Measurements from ENCODE around the gene TM9SF1. TPM values are rescaled to one million over a fixed set of nuclear protein-coding genes. Genes with fewer than 3 reads are reported as not detected.

The TM9SF1 gene
- total and polyA plus RNA-seq, 7 donors: 7.9 to 37.2 (median 33.5) TPM

DNA sequence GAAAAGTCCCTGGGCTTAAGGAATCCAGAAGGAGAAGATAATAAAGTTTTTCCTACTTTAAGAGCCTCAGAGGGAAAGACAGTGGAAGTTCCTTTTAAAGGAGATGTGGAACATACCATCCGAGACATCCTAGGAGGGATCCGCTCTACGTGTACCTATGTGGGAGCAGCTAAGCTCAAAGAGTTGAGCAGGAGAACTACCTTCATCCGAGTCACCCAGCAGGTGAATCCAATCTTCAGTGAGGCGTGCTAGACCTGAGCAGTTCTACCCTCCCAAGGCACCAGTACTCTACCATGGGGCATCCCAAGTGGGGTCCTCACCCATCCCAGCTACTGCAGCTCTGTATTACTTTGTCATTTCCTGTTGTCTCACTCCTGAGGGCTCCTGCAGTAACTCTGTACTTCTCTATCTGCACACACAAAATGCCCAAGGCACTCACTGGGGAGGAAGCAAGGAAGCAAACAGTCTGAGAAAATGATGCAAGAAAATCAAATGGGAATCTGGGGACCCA lies 43.3 kb upstream of the TM9SF1 start:
- intact Hi-C loops (cut with DNase I): no loop called here
- H3K4me3 ChIP-seq: no peak overlapping the region
- no peak overlapping the region for H3K27ac ChIP-seq
- peaks cover 0 to 52% (median 44%) of the 10 kb centered on the region in 4 donors for H3K4me1 ChIP-seq
- no peak for DNase-seq
- no peaks in the 10 kb centered on the region for H3K27me3 ChIP-seq
- WGBS, 2 donors: 93 to 94% methylated on average over 5 of the region's 5 CpGs
- TF ChIP-seq POLR2AphosphoS5 (IDR thresholded peaks at IDR 0.05) (no peak), EP300 (IDR thresholded peaks at IDR 0.05) (no peak), POLR2A (IDR thresholded peaks at IDR 0.05) (no peak)
- TF ChIP-seq, protein P1, sequence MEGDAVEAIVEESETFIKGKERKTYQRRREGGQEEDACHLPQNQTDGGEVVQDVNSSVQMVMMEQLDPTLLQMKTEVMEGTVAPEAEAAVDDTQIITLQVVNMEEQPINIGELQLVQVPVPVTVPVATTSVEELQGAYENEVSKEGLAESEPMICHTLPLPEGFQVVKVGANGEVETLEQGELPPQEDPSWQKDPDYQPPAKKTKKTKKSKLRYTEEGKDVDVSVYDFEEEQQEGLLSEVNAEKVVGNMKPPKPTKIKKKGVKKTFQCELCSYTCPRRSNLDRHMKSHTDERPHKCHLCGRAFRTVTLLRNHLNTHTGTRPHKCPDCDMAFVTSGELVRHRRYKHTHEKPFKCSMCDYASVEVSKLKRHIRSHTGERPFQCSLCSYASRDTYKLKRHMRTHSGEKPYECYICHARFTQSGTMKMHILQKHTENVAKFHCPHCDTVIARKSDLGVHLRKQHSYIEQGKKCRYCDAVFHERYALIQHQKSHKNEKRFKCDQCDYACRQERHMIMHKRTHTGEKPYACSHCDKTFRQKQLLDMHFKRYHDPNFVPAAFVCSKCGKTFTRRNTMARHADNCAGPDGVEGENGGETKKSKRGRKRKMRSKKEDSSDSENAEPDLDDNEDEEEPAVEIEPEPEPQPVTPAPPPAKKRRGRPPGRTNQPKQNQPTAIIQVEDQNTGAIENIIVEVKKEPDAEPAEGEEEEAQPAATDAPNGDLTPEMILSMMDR (IDR thresholded peaks at IDR 0.05): no peak
- peaks cover 30 to 70% (median 45%) of the 10 kb centered on the region in 4 donors for H3K36me3 ChIP-seq
- no peaks in the 10 kb centered on the region for H3K9me3 ChIP-seq

DNA sequence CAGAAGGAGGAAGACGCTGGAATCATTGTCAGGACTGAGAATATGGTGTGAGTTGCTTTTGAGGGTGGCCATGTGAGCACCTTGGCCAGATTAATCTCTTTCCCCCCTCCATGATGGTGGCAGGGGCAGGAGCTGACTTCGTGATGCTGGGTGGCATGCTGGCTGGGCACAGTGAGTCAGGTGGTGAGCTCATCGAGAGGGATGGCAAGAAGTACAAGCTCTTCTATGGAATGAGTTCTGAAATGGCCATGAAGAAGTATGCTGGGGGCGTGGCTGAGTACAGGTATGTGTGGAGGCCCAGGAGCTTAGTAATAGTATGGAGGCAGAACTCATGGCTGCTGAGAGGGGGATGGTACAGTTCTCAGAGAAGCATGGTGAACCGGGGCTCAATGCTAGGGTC lies 42.9 kb upstream of the TM9SF1 start:
- Histone ChIP-seq H3K27me3 (no peaks in the 10 kb centered on the region), H3K4me1 (peaks cover 0 to 52% (median 44%) of the 10 kb centered on the region in 4 donors), H3K36me3 (peaks cover 30 to 70% (median 45%) of the 10 kb centered on the region in 4 donors), H3K4me3 (no peak overlapping the region), H3K9me3 (no peaks in the 10 kb centered on the region), H3K27ac (no peak overlapping the region)
- WGBS, 2 donors: 85 to 92% methylated on average over 5 of the region's 5 CpGs
- TF ChIP-seq POLR2AphosphoS5 (IDR thresholded peaks at IDR 0.05) (no peak), POLR2A (IDR thresholded peaks at IDR 0.05) (no peak), EP300 (IDR thresholded peaks at IDR 0.05) (no peak)
- TF ChIP-seq, protein P1 (IDR thresholded peaks at IDR 0.05): no peak
- intact Hi-C loops (cut with DNase I): no loop called here
- no peak for DNase-seq

DNA sequence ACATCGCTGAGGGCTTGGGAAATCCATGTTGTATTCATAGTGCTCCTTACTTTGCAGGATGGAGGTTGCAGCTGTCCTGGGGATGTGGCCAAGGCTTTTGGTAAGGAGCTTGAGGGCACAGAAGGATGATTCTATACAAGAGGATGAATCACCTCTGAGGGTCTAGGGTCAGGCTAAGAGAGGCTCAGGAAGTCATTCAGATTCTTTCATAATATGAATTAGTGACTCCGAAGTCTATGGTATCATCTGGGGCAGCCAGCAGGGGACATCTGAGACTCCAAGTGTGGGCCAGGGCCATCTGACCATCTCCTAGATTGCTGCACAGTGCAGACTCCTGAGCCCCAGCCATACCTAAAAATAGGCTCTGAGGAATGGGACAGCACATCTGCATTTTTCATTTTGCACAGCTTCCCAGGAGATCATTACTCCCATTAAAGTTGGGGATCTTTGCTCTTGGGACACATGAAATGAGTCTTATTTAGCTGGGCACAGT lies 42.3 kb upstream of the TM9SF1 start:
- no peaks in the 10 kb centered on the region for H3K9me3 ChIP-seq
- no peak overlapping the region for H3K4me3 ChIP-seq
- H3K27me3 ChIP-seq: no peaks in the 10 kb centered on the region
- TF ChIP-seq EP300 (IDR thresholded peaks at IDR 0.05): no peak
- no peak for TF ChIP-seq POLR2A (IDR thresholded peaks at IDR 0.05)
- no peak for TF ChIP-seq POLR2AphosphoS5 (IDR thresholded peaks at IDR 0.05)
- H3K4me1 ChIP-seq: peaks cover 0 to 52% (median 45%) of the 10 kb centered on the region in 4 donors
- H3K36me3 ChIP-seq: peaks cover 30 to 70% (median 45%) of the 10 kb centered on the region in 4 donors
- H3K27ac ChIP-seq: no peak overlapping the region
- intact Hi-C loops (cut with DNase I): no loop called here
- no peak for DNase-seq
- WGBS, 2 donors: 92 to 97% methylated on average over 2 of the region's 2 CpGs

DNA sequence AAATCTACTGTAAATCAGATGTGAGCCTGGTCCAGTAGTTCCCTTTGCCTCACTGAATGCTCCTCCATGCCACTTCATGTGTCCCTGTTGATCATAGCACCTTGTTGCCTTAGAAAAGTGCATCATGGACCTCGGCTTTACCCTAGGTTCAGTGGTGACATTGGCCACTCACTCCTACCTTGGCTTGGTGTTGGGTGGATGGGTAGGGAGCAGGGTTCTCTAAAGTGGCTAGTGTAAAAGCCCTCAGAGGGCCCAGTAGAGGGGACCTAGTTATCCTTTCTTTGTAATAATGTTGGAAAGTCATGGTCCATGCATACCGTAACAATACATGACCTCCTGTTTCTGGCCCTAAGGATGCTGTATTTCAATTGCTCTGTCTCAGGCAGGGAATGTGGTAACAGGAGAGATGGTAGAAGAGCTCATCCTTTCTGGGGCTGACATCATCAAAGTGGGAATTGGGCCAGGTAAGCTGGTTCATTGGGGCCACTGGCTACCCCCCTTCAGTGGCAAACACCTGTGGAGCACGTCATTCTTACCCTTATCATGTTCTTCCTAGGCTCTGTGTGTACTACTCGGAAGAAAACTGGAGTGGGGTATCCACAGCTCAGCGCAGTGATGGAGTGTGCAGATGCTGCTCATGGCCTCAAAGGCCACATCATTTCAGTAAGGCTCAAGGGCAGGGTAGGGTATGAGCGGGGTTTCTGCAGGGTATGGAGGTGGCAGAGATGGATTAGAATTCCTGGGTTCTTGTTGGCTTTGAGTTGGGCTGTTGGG lies 41.6 kb upstream of the TM9SF1 start:
- Histone ChIP-seq H3K27ac (no peak overlapping the region), H3K27me3 (no peaks in the 10 kb centered on the region), H3K4me1 (peaks cover 0 to 52% (median 45%) of the 10 kb centered on the region in 4 donors), H3K9me3 (no peaks in the 10 kb centered on the region), H3K36me3 (peaks cover 30 to 70% (median 45%) of the 10 kb centered on the region in 4 donors), H3K4me3 (no peak overlapping the region)
- intact Hi-C loops (cut with DNase I): no loop called here
- no peak for DNase-seq
- WGBS, 2 donors: 93 to 97% methylated on average over 6 of the region's 6 CpGs
- TF ChIP-seq POLR2AphosphoS5 (IDR thresholded peaks at IDR 0.05): no peak
- TF ChIP-seq, protein P1 (IDR thresholded peaks at IDR 0.05): no peak
- TF ChIP-seq EP300 (IDR thresholded peaks at IDR 0.05): no peak
- no peak for TF ChIP-seq POLR2A (IDR thresholded peaks at IDR 0.05)

Measured in sigmoid colon (tissue), 7 donors.